Smooth muscle cell (in vitro differentiated cells): ENCODE data around the gene B4GALT1. TPM values are rescaled to one million over a fixed set of nuclear protein-coding genes. Genes with fewer than 3 reads are reported as not detected.

ENCODE experiments used
- DNase-seq: peaks from one replicate; lab custom pipeline; 2025; ENCODE audit not compliant: unreplicated experiment; lab: John Stamatoyannopoulos, UW
- H2AFZ ChIP-seq: fragments of 200-600 bp; sonication (generic); 2 replicates; pipeline ENCODE4 v1.6.0; 2016; ENCODE audit warnings: antibody characterized with exemption, low read depth, mild to moderate bottlenecking
- H3F3A ChIP-seq: fragments of 200-600 bp; sonication (generic); 2 replicates; pipeline ENCODE4 v1.6.0; 2017; ENCODE audit warnings: antibody characterized with exemption, low read depth
- H3K27ac ChIP-seq: fragments of 200-600 bp; sonication (generic); 2 replicates; pipeline ENCODE4 v1.5.1; 2016; ENCODE audit warnings: low read depth, mild to moderate bottlenecking
- H3K27me3 ChIP-seq: fragments of 200-600 bp; sonication (generic); 2 replicates; pipeline ENCODE4 v1.6.1; 2016; ENCODE audit warnings: low read depth, mild to moderate bottlenecking
- H3K36me3 ChIP-seq: fragments of 200-600 bp; sonication (generic); 2 replicates; pipeline ENCODE4 v1.5.1; 2016; ENCODE audit warnings: low read depth
- H3K4me1 ChIP-seq: fragments of 200-600 bp; sonication (generic); 2 replicates; pipeline ENCODE4 v1.5.1; 2016; ENCODE audit warnings: low read depth
- H3K4me2 ChIP-seq: fragments of 200-600 bp; sonication (generic); 2 replicates; pipeline ENCODE4 v1.6.0; 2016; ENCODE audit warnings: mild to moderate bottlenecking
- H3K4me3 ChIP-seq: fragments of 200-600 bp; sonication (generic); 2 replicates; pipeline ENCODE4 v1.5.1; 2016; ENCODE audit warnings: mild to moderate bottlenecking
- H3K79me2 ChIP-seq: fragments of 200-600 bp; sonication (generic); 2 replicates; pipeline ENCODE4 v1.6.0; 2016; ENCODE audit warnings: low read depth, mild to moderate bottlenecking
- H3K9ac ChIP-seq: fragments of 200-600 bp; sonication (generic); 2 replicates; pipeline ENCODE4 v1.6.0; 2016; ENCODE audit warnings: low read depth
- H3K9me3 ChIP-seq: fragments of 200-600 bp; sonication (generic); replicated peaks from 2 replicates; pipeline ENCODE4 v1.5.1; 2016; ENCODE audit warnings: low read depth
- H4K20me1 ChIP-seq: fragments of 200-600 bp; sonication (generic); 2 replicates; pipeline ENCODE4 v1.6.0; 2016; ENCODE audit warnings: low read depth
- WGBS: methylation state at CpG from one replicate; pipeline ENCODE4 v1.1.7; 2016; ENCODE audit warnings: low lambda C conversion rate; 5-methylcytosine and 5-hydroxymethylcytosine counted together
- polyA plus RNA-seq: library from polyadenylated mRNA; unstranded; fragments of >200 nt; fragmentation: Nextera tagmentation; extraction: Ambion mirVana; gene quantifications from 2 replicates; pipeline ENCODE4 v1.2.1, GENCODE V29; 2016
- total RNA-seq: library from RNA; depleted of rRNA; stranded (reverse); fragments of >200 nt; gene quantifications from 2 replicates; pipeline ENCODE4 v1.2.3, GENCODE V29; 2014
- TF ChIP-seq, protein P1 (sequence below): fragments of 200-600 bp; sonication (generic); IDR thresholded peaks from 2 replicates; pipeline ENCODE4 v1.5.1; 2017; ENCODE audit warnings: borderline replicate concordance, mild to moderate bottlenecking, antibody characterized with exemption; ENCODE audit not compliant: insufficient read depth, poor library complexity, severe bottlenecking

The B4GALT1 gene
- total and polyA plus RNA-seq, 2 experiments from 2014 or later, result 49.2 to 56.3 TPM

DNA sequence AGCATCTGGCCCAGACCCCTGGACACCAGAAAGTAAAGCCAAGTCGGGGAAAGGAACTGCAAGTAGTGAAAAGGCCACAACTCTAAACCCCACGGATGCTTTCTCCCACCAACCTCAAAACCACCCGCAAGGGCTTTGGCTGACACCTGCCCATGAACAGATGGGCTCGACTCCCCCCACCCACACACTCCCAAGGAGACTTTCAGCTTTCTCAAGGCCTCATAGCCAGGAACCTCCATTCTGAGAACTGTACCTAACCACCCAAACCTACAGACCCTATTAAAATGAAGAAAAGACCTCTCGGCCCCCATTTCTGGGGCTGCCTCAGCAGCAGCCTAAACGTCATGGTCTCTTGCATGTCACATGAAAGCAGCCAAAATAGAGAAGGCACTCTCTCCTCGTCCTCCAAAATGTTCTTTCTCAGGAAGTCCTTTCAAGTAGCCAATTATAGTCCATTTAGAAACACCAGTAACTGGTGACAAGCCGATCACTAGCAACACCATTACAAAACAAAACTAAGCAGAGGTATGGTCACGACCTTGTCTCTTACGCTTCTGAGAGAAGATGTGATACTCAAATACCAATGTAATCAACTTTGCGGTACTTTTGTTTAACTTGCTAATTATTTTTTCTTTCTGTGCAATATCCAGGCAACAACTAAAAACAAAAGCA is 2.9 kb downstream of the B4GALT1 start:
- Histone ChIP-seq H3K27ac (peak overlapping the region; percentile 87), H3K9ac (peak overlapping the region; percentile 95), H2AFZ (no peak overlapping the region), H3K36me3 (no peaks in the 10 kb centered on the region), H3K79me2 (peaks cover 67% of the 10 kb centered on the region), H4K20me1 (peaks cover 48% of the 10 kb centered on the region), H3K9me3 (no peaks in the 10 kb centered on the region), H3F3A (peaks cover 20% of the 10 kb centered on the region), H3K4me2 (peak overlapping the region; percentile 97), H3K4me3 (peak overlapping the region; percentile 97), H3K4me1 (peaks cover 55% of the 10 kb centered on the region), H3K27me3 (no peaks in the 10 kb centered on the region)
- TF ChIP-seq, protein P1, sequence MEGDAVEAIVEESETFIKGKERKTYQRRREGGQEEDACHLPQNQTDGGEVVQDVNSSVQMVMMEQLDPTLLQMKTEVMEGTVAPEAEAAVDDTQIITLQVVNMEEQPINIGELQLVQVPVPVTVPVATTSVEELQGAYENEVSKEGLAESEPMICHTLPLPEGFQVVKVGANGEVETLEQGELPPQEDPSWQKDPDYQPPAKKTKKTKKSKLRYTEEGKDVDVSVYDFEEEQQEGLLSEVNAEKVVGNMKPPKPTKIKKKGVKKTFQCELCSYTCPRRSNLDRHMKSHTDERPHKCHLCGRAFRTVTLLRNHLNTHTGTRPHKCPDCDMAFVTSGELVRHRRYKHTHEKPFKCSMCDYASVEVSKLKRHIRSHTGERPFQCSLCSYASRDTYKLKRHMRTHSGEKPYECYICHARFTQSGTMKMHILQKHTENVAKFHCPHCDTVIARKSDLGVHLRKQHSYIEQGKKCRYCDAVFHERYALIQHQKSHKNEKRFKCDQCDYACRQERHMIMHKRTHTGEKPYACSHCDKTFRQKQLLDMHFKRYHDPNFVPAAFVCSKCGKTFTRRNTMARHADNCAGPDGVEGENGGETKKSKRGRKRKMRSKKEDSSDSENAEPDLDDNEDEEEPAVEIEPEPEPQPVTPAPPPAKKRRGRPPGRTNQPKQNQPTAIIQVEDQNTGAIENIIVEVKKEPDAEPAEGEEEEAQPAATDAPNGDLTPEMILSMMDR, result no peak
- WGBS, result 67% methylated on average over 11 of the region's 11 CpGs
- no peak for DNase-seq

DNA sequence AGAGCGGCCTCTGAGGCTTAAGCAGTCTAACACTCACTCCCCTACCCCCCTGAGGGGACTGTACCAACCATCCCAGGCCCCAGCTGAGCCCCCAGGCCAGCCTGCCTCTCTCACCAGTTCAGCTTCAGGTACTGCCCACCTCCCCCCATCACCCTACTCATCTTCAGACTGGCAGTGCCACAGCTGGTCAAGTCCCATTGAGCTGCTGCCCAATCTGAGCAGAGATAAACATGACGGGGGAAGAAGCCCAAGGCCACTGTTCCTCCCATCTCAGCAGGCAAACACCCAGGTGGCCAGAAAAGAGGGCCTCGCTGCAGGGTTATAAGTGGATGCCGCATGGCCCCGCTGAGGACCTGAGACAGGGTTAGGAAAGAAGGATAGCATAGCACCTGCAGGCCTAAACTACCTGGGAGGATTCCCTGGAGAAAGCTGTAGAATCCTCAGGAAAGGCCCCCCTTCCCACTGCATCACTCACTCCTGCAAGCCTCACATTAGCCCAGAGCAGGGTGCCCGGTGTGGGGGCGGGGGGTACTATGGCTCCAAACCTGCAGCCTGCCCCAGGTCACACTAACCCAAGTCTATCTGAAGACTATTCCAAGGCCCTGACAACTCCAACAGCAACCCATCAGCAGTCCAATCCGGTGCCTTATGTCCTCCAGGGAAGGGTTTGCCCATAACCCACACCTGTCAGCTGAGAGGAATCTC is 3.6 kb downstream of the B4GALT1 start:
- DNase-seq, result no peak
- WGBS, result 89% methylated on average over 8 of the region's 8 CpGs
- Histone ChIP-seq H3K27me3 (no peaks in the 10 kb centered on the region), H3K36me3 (no peaks in the 10 kb centered on the region), H3F3A (peaks cover 23% of the 10 kb centered on the region), H3K4me2 (peak overlapping the region; percentile 97), H3K9me3 (no peaks in the 10 kb centered on the region), H3K4me3 (peak overlapping the region; percentile 97), H2AFZ (no peak overlapping the region), H3K79me2 (peaks cover 74% of the 10 kb centered on the region), H3K4me1 (peaks cover 60% of the 10 kb centered on the region), H4K20me1 (peaks cover 55% of the 10 kb centered on the region), H3K9ac (no peak overlapping the region), H3K27ac (peak overlapping the region; percentile 97)
- TF ChIP-seq, protein P1, result no peak

DNA sequence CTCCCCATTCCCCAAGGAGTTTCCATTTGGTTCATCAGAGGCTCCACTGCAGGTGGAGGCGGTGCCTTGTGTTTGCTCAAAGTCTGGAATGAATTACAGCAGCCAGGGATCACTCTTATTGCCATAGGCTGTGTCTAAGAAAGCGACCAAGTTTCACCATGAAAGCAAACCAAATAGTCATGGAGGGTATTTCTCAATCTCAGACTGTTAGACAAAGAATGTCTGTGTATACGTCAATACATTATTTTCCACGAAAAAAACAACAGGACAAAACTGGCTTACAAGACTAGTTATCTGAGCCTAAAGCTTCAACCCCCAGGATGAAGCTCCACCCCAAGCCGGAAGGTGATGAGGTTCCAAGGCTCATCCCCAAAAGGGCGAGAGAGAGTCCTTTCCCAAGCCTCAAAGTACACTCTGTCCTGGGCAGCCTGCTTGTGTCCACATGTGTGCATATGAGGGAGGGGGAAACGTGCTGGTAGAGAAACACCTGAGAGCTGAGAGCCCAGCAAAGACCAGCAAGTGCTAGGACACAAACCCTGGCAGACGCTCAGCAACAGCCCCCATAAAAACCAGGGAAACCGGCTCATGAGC is 4.3 kb downstream of the B4GALT1 start:
- peak overlapping the region; percentile 19 for H3K4me3 ChIP-seq
- TF ChIP-seq, protein P1, result no peak
- H3K9me3 ChIP-seq, result no peaks in the 10 kb centered on the region
- WGBS, result 68% methylated on average over 9 of the region's 9 CpGs
- H3K79me2 ChIP-seq, result peaks cover 82% of the 10 kb centered on the region
- peaks cover 23% of the 10 kb centered on the region for H3F3A ChIP-seq
- H4K20me1 ChIP-seq, result peaks cover 62% of the 10 kb centered on the region
- no peaks in the 10 kb centered on the region for H3K27me3 ChIP-seq
- no peak for DNase-seq
- H3K4me1 ChIP-seq, result peaks cover 65% of the 10 kb centered on the region
- H2AFZ ChIP-seq, result no peak overlapping the region
- peak overlapping the region; percentile 64 for H3K9ac ChIP-seq
- no peaks in the 10 kb centered on the region for H3K36me3 ChIP-seq
- H3K27ac ChIP-seq, result peak overlapping the region; percentile 97
- peak overlapping the region; percentile 97 for H3K4me2 ChIP-seq
